Measurements from ENCODE around the gene PPP1R9A. TPM values are rescaled to one million over a fixed set of nuclear protein-coding genes. Genes with fewer than 3 reads are reported as not detected.

Gene PPP1R9A
- total RNA-seq, 4 donors from 2014 or later: 22.4 to 27.5 (median 23.3) TPM

GRCh38 chr7:95265634-95266033 is 358.2 kb downstream of the PPP1R9A start:
- intact Hi-C loops (cut with DNase I): no loop called here
- 100% methylated on average over 2 of the region's 2 CpGs for WGBS
- H3K4me1 ChIP-seq: no peaks in the 10 kb centered on the region
- H3K9me3 ChIP-seq: no peaks in the 10 kb centered on the region
- H3K27ac ChIP-seq (replicated peaks in 1 of 4): no peak overlapping the region
- H3K4me3 ChIP-seq: no peak overlapping the region
- peaks cover 0 to 12% (median 0%) of the 10 kb centered on the region in 4 donors for H3K36me3 ChIP-seq
- no peak for DNase-seq (ENCODE audit: extremely low spot score)
- H3K27me3 ChIP-seq: no peaks in the 10 kb centered on the region
- TF ChIP-seq EP300 (IDR thresholded peaks at IDR 0.05): no peak

GRCh38 chr7:95267754-95268153 is 360.4 kb downstream of the PPP1R9A start:
- H3K4me3 ChIP-seq: no peak overlapping the region
- H3K27ac ChIP-seq (replicated peaks in 1 of 4): no peak overlapping the region
- intact Hi-C loops (cut with DNase I): no loop called here
- peaks cover 0 to 12% (median 0%) of the 10 kb centered on the region in 4 donors for H3K36me3 ChIP-seq
- no peak for TF ChIP-seq EP300 (IDR thresholded peaks at IDR 0.05)
- TF ChIP-seq POLR2AphosphoS5 (IDR thresholded peaks at IDR 0.05): no peak
- TF ChIP-seq CTCF (IDR thresholded peaks at IDR 0.05): no peak
- no peak for TF ChIP-seq POLR2A (IDR thresholded peaks at IDR 0.05; ENCODE audit: low read depth)
- 81% methylated on average over 2 of the region's 2 CpGs for WGBS
- H3K4me1 ChIP-seq: no peaks in the 10 kb centered on the region
- no peaks in the 10 kb centered on the region for H3K9me3 ChIP-seq
- no peak for DNase-seq (ENCODE audit: extremely low spot score)
- no peaks in the 10 kb centered on the region for H3K27me3 ChIP-seq

- H3K4me1 ChIP-seq: no peaks in the 10 kb centered on the region
- no peaks in the 10 kb centered on the region for H3K27me3 ChIP-seq
- TF ChIP-seq EP300 (IDR thresholded peaks at IDR 0.05) (no peak), CTCF (IDR thresholded peaks at IDR 0.05) (no peak), POLR2A (IDR thresholded peaks at IDR 0.05; ENCODE audit: low read depth) (no peak), POLR2AphosphoS5 (IDR thresholded peaks at IDR 0.05) (no peak)
- intact Hi-C loops (cut with DNase I): no loop called here
- H3K27ac ChIP-seq (replicated peaks in 1 of 4): no peak overlapping the region
- no peak overlapping the region for H3K4me3 ChIP-seq
- DNase-seq (ENCODE audit: extremely low spot score): no peak
- H3K36me3 ChIP-seq: peaks cover 0 to 27% (median under 1%) of the 10 kb centered on the region in 4 donors
- no peaks in the 10 kb centered on the region for H3K9me3 ChIP-seq
- 90% methylated on average over 5 of the region's 5 CpGs for WGBS
Observed at GRCh38 chr7:95269640-95270039, 362.2 kb downstream of the PPP1R9A start.

DNA sequence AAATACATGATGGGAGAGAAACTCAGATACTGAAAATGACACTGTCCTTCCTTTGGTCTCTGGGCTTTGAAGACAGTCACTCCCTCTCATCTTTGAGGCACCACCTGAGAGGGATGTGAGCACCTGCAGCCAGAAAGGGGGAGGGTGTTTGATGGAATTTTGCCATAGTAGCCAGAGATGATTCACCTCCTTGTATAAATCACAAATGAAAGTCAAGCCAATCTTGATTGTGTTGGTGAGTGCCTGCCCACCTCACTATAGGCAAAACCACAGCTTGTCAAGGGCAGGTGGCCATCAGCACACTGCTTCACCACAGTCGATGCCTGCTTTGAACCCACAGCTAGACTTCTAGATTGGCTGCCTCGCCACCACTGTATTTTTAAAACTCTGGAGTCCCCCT is 368.7 kb downstream of the PPP1R9A start:
- H3K4me1 ChIP-seq: no peaks in the 10 kb centered on the region
- peaks cover 0 to 31% (median 2%) of the 10 kb centered on the region in 4 donors for H3K36me3 ChIP-seq
- 91% methylated on average over 2 of the region's 2 CpGs for WGBS
- no peak overlapping the region for H3K4me3 ChIP-seq
- no peaks in the 10 kb centered on the region for H3K9me3 ChIP-seq
- H3K27me3 ChIP-seq: no peaks in the 10 kb centered on the region
- intact Hi-C loops (cut with DNase I): no loop called here
- no peak overlapping the region for H3K27ac ChIP-seq (replicated peaks in 1 of 4)
- TF ChIP-seq CTCF (IDR thresholded peaks at IDR 0.05): no peak
- TF ChIP-seq EP300 (IDR thresholded peaks at IDR 0.05): no peak
- TF ChIP-seq POLR2AphosphoS5 (IDR thresholded peaks at IDR 0.05): no peak
- no peak for TF ChIP-seq POLR2A (IDR thresholded peaks at IDR 0.05; ENCODE audit: low read depth)
- DNase-seq (ENCODE audit: extremely low spot score): no peak

DNA sequence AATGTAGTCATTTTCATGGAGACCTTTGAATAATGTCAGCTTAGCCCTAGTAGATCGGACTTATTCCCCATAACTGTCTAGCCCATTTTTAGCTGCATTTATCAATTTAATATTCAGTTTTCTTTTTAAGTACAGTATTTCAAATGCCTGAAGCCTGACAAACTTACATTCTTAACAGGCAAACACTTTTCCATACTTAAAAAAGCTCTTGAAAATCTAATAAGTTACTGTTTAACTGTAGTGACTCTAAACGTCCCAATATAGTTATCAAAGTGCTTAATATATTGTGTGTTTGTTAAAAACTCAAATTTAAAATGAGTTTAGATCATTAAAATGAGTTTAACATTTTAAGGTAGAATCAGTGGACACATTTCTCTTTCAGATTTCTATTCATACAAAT is 372.0 kb downstream of the PPP1R9A start:
- Histone ChIP-seq H3K27me3 (no peaks in the 10 kb centered on the region), H3K36me3 (peaks cover 0 to 23% (median 2%) of the 10 kb centered on the region in 4 donors), H3K27ac (replicated peaks in 1 of 4) (no peak overlapping the region), H3K4me1 (no peaks in the 10 kb centered on the region), H3K9me3 (no peaks in the 10 kb centered on the region), H3K4me3 (no peak overlapping the region)
- WGBS: 70% methylated on average over 2 of the region's 2 CpGs
- DNase-seq (ENCODE audit: extremely low spot score): no peak
- TF ChIP-seq CTCF (IDR thresholded peaks at IDR 0.05): no peak
- intact Hi-C loops (cut with DNase I): no loop called here

Data from esophagus muscularis mucosa (tissue), 4 donors.